Measurements from ENCODE around the gene SUMO3.

- no peak for TF ChIP-seq POLR2A (IDR thresholded peaks at IDR 0.05; ENCODE audit: low read depth, low read length)
- TF ChIP-seq CTCF (conservative IDR thresholded peaks at IDR 0.05; ENCODE audit: low read depth, low read length): no peak
- TF ChIP-seq MXI1 (IDR thresholded peaks at IDR 0.05; ENCODE audit: borderline replicate concordance, low read depth, low read length): no peak
- no peak for TF ChIP-seq CEBPB (IDR thresholded peaks at IDR 0.05; ENCODE audit: low read depth, low read length)
- TF ChIP-seq USF2 (IDR thresholded peaks at IDR 0.05; ENCODE audit: low read depth, low read length): no peak
These were observed 38.9 kb downstream of the SUMO3 start for GRCh38 chr21:44778983-44779382.

Measured in IMR-90 (cell line).